HUES64 (cell line): ENCODE measurements around the gene HHAT.

Experiments used
- H3K27ac ChIP-seq: 2 replicates; pipeline ENCODE4 v1.7.0; 2013; ENCODE audit warnings: low read depth, low read length, inconsistent platforms
- H3K27me3 ChIP-seq: 2 replicates; pipeline ENCODE4 v1.6.1; 2013; ENCODE audit warnings: mild to moderate bottlenecking, low read length; ENCODE audit not compliant: insufficient read depth
- H3K36me3 ChIP-seq: 2 replicates; pipeline ENCODE4 v1.6.1; 2013; ENCODE audit warnings: mild to moderate bottlenecking, low read length; ENCODE audit not compliant: insufficient read depth
- H3K4me1 ChIP-seq: 2 replicates; pipeline ENCODE4 v1.6.1; 2013; ENCODE audit warnings: mild to moderate bottlenecking, low read length, moderate library complexity; ENCODE audit not compliant: insufficient read depth
- H3K4me3 ChIP-seq: 2 replicates; pipeline ENCODE4 v1.5.1; 2013; ENCODE audit warnings: mild to moderate bottlenecking, low read length, moderate library complexity
- H3K9ac ChIP-seq: 2 replicates; pipeline ENCODE4 v1.6.1; 2013; ENCODE audit warnings: mild to moderate bottlenecking, low read depth, low read length
- H3K9me3 ChIP-seq: 2 replicates; pipeline ENCODE4 v1.6.1; 2013; ENCODE audit warnings: low read depth, low read length; ENCODE audit not compliant: insufficient read depth
- WGBS: fragments of 150-250, 120-280 bp; methylation state at CpG from one replicate; pipeline ENCODE4 v1.1.7; 2013; ENCODE audit warnings: missing lambda C conversion rate; 5-methylcytosine and 5-hydroxymethylcytosine counted together

HHAT gene

GRCh38 chr1:210690236-210690635 lies 361.5 kb downstream of the HHAT start:
- Histone ChIP-seq H3K4me3 (no peak overlapping the region), H3K4me1 (no peaks in the 10 kb centered on the region), H3K27ac (no peak overlapping the region), H3K9ac (no peak overlapping the region), H3K9me3 (no peaks in the 10 kb centered on the region), H3K36me3 (no peaks in the 10 kb centered on the region), H3K27me3 (no peaks in the 10 kb centered on the region)
- WGBS, result 94% methylated on average over 5 of the region's 5 CpGs

- no peak overlapping the region for H3K4me3 ChIP-seq
- H3K27me3 ChIP-seq, result no peaks in the 10 kb centered on the region
- H3K9ac ChIP-seq, result no peak overlapping the region
- WGBS, result 90% methylated on average over 6 of the region's 6 CpGs
- no peak overlapping the region for H3K27ac ChIP-seq
- no peaks in the 10 kb centered on the region for H3K9me3 ChIP-seq
- no peaks in the 10 kb centered on the region for H3K36me3 ChIP-seq
- no peaks in the 10 kb centered on the region for H3K4me1 ChIP-seq
These were observed 362.4 kb downstream of the HHAT start for GRCh38 chr1:210691039-210691610.

DNA sequence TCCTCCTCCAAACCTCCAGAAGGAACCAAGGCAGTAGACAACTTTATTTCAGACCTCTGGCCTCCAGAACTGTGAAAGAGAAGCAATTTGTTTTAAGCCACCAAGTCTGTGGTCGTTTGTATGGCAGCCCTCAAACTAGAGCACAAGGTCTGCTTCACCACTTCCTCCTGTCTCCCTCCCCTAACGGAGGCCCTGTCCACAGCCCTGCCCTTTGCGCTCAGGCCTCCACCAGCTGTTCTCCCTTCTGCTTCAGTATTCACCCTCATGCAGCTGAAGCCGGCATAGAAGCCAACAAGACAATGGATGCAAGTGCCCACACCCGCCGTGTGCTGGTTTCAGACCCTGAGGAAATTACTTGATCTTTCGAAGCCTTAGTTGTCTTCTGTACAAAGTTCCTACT lies 364.1 kb downstream of the HHAT start:
- no peaks in the 10 kb centered on the region for H3K27me3 ChIP-seq
- H3K4me1 ChIP-seq, result no peaks in the 10 kb centered on the region
- no peaks in the 10 kb centered on the region for H3K9me3 ChIP-seq
- WGBS, result 92% methylated on average over 7 of the region's 7 CpGs
- no peak overlapping the region for H3K9ac ChIP-seq
- H3K4me3 ChIP-seq, result no peak overlapping the region
- no peaks in the 10 kb centered on the region for H3K36me3 ChIP-seq
- H3K27ac ChIP-seq, result no peak overlapping the region

- Histone ChIP-seq H3K36me3 (no peaks in the 10 kb centered on the region), H3K27ac (no peak overlapping the region), H3K4me3 (no peak overlapping the region), H3K9ac (no peak overlapping the region), H3K9me3 (no peaks in the 10 kb centered on the region), H3K4me1 (no peaks in the 10 kb centered on the region), H3K27me3 (no peaks in the 10 kb centered on the region)
- 92% methylated on average over 1 of the region's 1 CpG for WGBS
These were observed 366.3 kb downstream of the HHAT start for GRCh38 chr1:210695026-210695425.

DNA sequence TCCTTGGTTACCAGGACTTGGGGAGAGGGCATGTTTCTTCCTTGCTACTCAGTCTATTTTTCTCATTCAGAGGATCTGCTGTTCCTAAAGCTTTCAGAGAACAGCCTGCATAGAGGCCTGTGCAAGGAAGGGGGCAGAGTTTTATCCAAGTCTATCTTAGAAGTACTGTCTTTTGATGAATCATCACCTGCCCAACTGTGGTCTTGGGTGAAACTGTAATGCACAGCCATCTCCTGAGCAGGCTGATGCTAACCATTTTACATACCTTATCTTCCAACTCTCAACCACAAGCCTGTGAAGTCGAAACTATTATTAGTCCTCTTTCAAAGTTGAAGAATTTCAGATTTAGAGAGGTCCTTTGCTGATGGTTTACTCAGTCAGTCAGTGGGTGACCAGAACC lies 368.0 kb downstream of the HHAT start:
- Histone ChIP-seq H3K4me1 (no peaks in the 10 kb centered on the region), H3K36me3 (no peaks in the 10 kb centered on the region), H3K9ac (no peak overlapping the region), H3K9me3 (no peaks in the 10 kb centered on the region), H3K4me3 (no peak overlapping the region), H3K27ac (no peak overlapping the region), H3K27me3 (no peaks in the 10 kb centered on the region)
- WGBS, result 94% methylated on average over 1 of the region's 1 CpG

DNA sequence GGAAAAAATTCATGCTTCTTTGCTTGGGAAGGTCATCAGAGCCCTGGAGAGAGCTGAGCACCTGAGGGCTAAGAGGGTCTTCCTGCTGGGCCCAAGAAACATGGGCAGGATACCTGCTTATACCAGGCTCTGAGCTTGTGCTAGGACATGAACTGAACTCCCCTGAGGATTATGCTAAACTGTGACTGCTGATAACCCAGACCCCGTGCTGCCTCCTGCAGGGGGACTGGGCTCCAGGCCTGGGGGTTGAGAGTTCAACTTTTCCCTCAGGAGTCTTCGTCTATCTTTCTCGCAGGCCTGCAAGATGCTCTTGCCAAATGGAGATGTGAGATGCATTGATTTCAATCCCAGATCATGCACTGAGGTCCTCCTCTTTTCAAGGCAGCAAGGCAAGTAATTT lies 368.5 kb downstream of the HHAT start:
- Histone ChIP-seq H3K4me3 (no peak overlapping the region), H3K9ac (no peak overlapping the region), H3K27ac (no peak overlapping the region), H3K27me3 (no peaks in the 10 kb centered on the region), H3K4me1 (no peaks in the 10 kb centered on the region), H3K36me3 (no peaks in the 10 kb centered on the region), H3K9me3 (no peaks in the 10 kb centered on the region)
- 57% methylated on average over 3 of the region's 3 CpGs for WGBS

GRCh38 chr1:210698661-210699060 lies 370.0 kb downstream of the HHAT start:
- Histone ChIP-seq H3K4me1 (no peaks in the 10 kb centered on the region), H3K27ac (no peak overlapping the region), H3K9me3 (no peaks in the 10 kb centered on the region), H3K9ac (no peak overlapping the region), H3K27me3 (no peaks in the 10 kb centered on the region), H3K4me3 (no peak overlapping the region), H3K36me3 (no peaks in the 10 kb centered on the region)
- 96% methylated on average over 5 of the region's 5 CpGs for WGBS

DNA sequence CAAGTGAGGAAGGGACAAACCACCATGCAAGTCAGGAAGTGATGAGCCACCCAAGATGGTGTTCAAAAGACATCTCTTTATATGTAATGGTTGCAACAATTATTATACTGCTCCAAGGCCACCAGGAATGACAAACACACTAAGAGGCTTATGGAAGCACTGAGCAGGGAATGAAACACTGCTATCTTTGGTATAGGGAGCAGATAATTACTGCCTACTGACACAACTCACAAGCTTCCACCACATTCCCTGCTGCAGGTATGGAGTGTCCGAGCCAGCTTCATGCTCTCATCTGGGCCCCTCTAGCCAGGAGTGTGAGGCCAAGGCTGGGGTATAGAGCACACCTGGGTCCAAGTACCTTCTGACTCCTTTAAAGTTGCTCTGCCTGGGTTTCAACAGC lies 371.4 kb downstream of the HHAT start:
- Histone ChIP-seq H3K9me3 (no peaks in the 10 kb centered on the region), H3K27ac (no peak overlapping the region), H3K4me3 (no peak overlapping the region), H3K9ac (no peak overlapping the region), H3K4me1 (no peaks in the 10 kb centered on the region), H3K27me3 (no peaks in the 10 kb centered on the region), H3K36me3 (no peaks in the 10 kb centered on the region)
- WGBS, result 82% methylated on average over 1 of the region's 1 CpG

GRCh38 chr1:210700511-210700910 lies 371.8 kb downstream of the HHAT start:
- H3K9me3 ChIP-seq, result no peaks in the 10 kb centered on the region
- no peak overlapping the region for H3K4me3 ChIP-seq
- no peaks in the 10 kb centered on the region for H3K27me3 ChIP-seq
- no peak overlapping the region for H3K9ac ChIP-seq
- H3K4me1 ChIP-seq, result no peaks in the 10 kb centered on the region
- 100% methylated on average over 2 of the region's 2 CpGs for WGBS
- H3K36me3 ChIP-seq, result no peaks in the 10 kb centered on the region
- H3K27ac ChIP-seq, result no peak overlapping the region

- no peaks in the 10 kb centered on the region for H3K27me3 ChIP-seq
- no peaks in the 10 kb centered on the region for H3K9me3 ChIP-seq
- H3K4me1 ChIP-seq, result peaks cover under 1% of the 10 kb centered on the region; the same call in 1 of the 2 replicates
- 79% methylated on average over 2 of the region's 2 CpGs for WGBS
- H3K27ac ChIP-seq, result no peak overlapping the region
- H3K36me3 ChIP-seq, result no peaks in the 10 kb centered on the region
- H3K9ac ChIP-seq, result no peak overlapping the region
- no peak overlapping the region for H3K4me3 ChIP-seq
These were observed 373.8 kb downstream of the HHAT start for GRCh38 chr1:210702506-210702905.

- Histone ChIP-seq H3K4me3 (no peak overlapping the region), H3K27me3 (no peaks in the 10 kb centered on the region), H3K9ac (no peak overlapping the region), H3K27ac (no peak overlapping the region), H3K4me1 (peaks cover 4% of the 10 kb centered on the region; the same call in 1 of the 2 replicates), H3K36me3 (no peaks in the 10 kb centered on the region), H3K9me3 (no peaks in the 10 kb centered on the region)
- 95% methylated on average over 2 of the region's 2 CpGs for WGBS
These were observed 374.9 kb downstream of the HHAT start for GRCh38 chr1:210703593-210703992.

DNA sequence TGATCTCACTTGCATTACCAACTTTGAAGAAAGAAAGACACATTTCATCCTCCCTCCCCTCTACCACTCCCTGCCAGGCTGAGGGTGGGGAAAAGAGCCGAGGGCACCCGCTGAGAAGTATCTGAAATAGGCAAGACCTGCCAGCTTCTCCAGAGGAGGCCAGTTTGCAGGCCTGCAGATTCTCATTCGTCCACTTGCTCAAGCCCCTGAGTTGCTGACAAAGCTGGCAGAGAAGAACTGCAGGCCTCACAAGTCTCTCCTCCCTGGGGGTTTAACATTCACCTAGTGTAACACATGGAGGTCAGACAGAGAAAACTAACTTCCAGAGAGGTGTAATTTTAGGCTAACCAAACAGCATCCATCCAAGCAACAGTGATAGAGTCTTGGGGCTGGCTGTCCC lies 376.4 kb downstream of the HHAT start:
- Histone ChIP-seq H3K9me3 (no peaks in the 10 kb centered on the region), H3K9ac (no peak overlapping the region), H3K4me3 (no peak overlapping the region), H3K27ac (no peak overlapping the region), H3K27me3 (no peaks in the 10 kb centered on the region), H3K36me3 (no peaks in the 10 kb centered on the region), H3K4me1 (peaks cover 4% of the 10 kb centered on the region; the same call in 1 of the 2 replicates)
- 82% methylated on average over 3 of the region's 3 CpGs for WGBS
